22Rv1 (cell line): ENCODE results near the gene PRSS48.

Source experiments
- CTCF ChIP-seq: fragments of 450-650 bp; IDR thresholded peaks from 2 replicates; pipeline ENCODE4 v1.5.1; 2017; ENCODE audit warnings: mild to moderate bottlenecking
- ZFX ChIP-seq: fragments of 450-650 bp; IDR thresholded peaks from 2 replicates; pipeline ENCODE4 v1.6.1; 2017; ENCODE audit warnings: antibody characterized with exemption, borderline replicate concordance

- TF ChIP-seq CTCF = no peak
- TF ChIP-seq ZFX = no peak
Measured at GRCh38 chr4:151233600-151233999, 43.4 kb upstream of the PRSS48 start.
